Lung (tissue), 12 donors: Measurements from ENCODE around the gene PHYKPL. TPM values are rescaled to one million over a fixed set of nuclear protein-coding genes. Genes with fewer than 3 reads are reported as not detected.
A peak's percentile ranks its signal among the peaks of the same experiment; 100 is the strongest.

Source experiments
- ATAC-seq: fragments of 200-7000 bp; cut with Tn5 transposase; one replicate; pipeline ENCODE4 v1.9.1; 2020; ENCODE audit warnings: moderate number of reproducible peaks; ENCODE audit not compliant: insufficient read depth, low FRiP score
- DNase-seq, 3 donors: peaks; one replicate each; pipeline ENCODE4 v3.0.0-alpha.2; 2013 to 2017
- H3K27ac ChIP-seq, 2 donors: one replicate each; pipeline ENCODE4 v1.5.1; 2013; ENCODE audit warnings: mild to moderate bottlenecking in 2 of 2, moderate library complexity in 2 of 2, control low read depth in 1 of 2, inconsistent platforms in 1 of 2, low read depth in 1 of 2, low read length in 1 of 2
- H3K27me3 ChIP-seq, 3 donors: one replicate each; pipeline ENCODE4 v1.5.1; 2013; ENCODE audit warnings: low read length in 2 of 3; ENCODE audit not compliant: control insufficient read depth in 3 of 3, insufficient read depth in 3 of 3
- H3K36me3 ChIP-seq, 4 donors: one replicate each; pipeline ENCODE4 v1.5.1; 2013; ENCODE audit warnings: low read length in 4 of 4, mild to moderate bottlenecking in 1 of 4, moderate library complexity in 1 of 4; ENCODE audit not compliant: control insufficient read depth in 4 of 4, insufficient read depth in 4 of 4
- H3K4me1 ChIP-seq, 5 donors: one replicate each; pipeline ENCODE4 v1.5.1; 2013; ENCODE audit warnings: low read length in 5 of 5, mild to moderate bottlenecking in 2 of 5, moderate library complexity in 1 of 5; ENCODE audit not compliant: control insufficient read depth in 5 of 5, insufficient read depth in 5 of 5
- H3K4me3 ChIP-seq: one replicate; pipeline ENCODE4 v1.5.1; 2013; ENCODE audit warnings: mild to moderate bottlenecking, control low read depth, moderate library complexity
- H3K9ac ChIP-seq, 2 donors: one replicate each; pipeline ENCODE4 v1.5.1; 2013; ENCODE audit warnings: low read length in 2 of 2, control low read depth in 1 of 2; ENCODE audit not compliant: insufficient read depth in 1 of 2
- H3K9me3 ChIP-seq, 4 donors: one replicate each; pipeline ENCODE4 v1.5.1; 2013; ENCODE audit warnings: low read length in 3 of 4, mild to moderate bottlenecking in 1 of 4, moderate library complexity in 1 of 4; ENCODE audit not compliant: control insufficient read depth in 4 of 4, insufficient read depth in 3 of 4
- WGBS, 2 donors: extraction: QIAGEN DNeasy Blood & Tissue Kit; methylation state at CpG; one replicate each; pipeline ENCODE4 v1.1.7; 2013; 5-methylcytosine and 5-hydroxymethylcytosine counted together
- polyA plus RNA-seq, 2 donors: library from polyadenylated mRNA; stranded (reverse); fragments of 200-250 nt; gene quantifications; one replicate each; pipeline ENCODE4 v1.2.1, GENCODE V29; 2013
- total RNA-seq, 2 donors: library from RNA; depleted of rRNA in 1 of 2; stranded (reverse); fragments of >200 nt in 1 of 2; gene quantifications; one replicate each; pipeline ENCODE4 v1.2.1, GENCODE V29; 2014 to 2021
- TF ChIP-seq, protein P1 (sequence below): IDR thresholded peaks from 2 replicates; pipeline ENCODE4 v1.5.1; 2012; ENCODE audit warnings: mild to moderate bottlenecking; ENCODE audit errors: control extremely low read depth, extremely low read depth
- donor health status: control.
- donor health status: control.
- donor health status: Bipolar disorder and iron deficiency.
- donor health status: healthy.
- donor health status: DM: yes; HTN: yes; CAD: no.

The PHYKPL gene
- total and polyA plus RNA-seq, 4 donors, result 49.7 to 100 (median 75.8) TPM

- Histone ChIP-seq H3K27me3 (no peaks in the 10 kb centered on the region), H3K4me1 (peaks cover 0 to 10% (median 0%) of the 10 kb centered on the region in 5 donors), H3K9ac (no peak overlapping the region), H3K36me3 (no peaks in the 10 kb centered on the region), H3K4me3 (no peak overlapping the region), H3K27ac (no peak overlapping the region), H3K9me3 (no peaks in the 10 kb centered on the region)
- 57 to 87% methylated on average over 2 of the region's 2 CpGs for WGBS, 2 donors
- TF ChIP-seq, protein P1, sequence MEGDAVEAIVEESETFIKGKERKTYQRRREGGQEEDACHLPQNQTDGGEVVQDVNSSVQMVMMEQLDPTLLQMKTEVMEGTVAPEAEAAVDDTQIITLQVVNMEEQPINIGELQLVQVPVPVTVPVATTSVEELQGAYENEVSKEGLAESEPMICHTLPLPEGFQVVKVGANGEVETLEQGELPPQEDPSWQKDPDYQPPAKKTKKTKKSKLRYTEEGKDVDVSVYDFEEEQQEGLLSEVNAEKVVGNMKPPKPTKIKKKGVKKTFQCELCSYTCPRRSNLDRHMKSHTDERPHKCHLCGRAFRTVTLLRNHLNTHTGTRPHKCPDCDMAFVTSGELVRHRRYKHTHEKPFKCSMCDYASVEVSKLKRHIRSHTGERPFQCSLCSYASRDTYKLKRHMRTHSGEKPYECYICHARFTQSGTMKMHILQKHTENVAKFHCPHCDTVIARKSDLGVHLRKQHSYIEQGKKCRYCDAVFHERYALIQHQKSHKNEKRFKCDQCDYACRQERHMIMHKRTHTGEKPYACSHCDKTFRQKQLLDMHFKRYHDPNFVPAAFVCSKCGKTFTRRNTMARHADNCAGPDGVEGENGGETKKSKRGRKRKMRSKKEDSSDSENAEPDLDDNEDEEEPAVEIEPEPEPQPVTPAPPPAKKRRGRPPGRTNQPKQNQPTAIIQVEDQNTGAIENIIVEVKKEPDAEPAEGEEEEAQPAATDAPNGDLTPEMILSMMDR, result no peak
- no peak for DNase-seq
- no peak for ATAC-seq
Observed at GRCh38 chr5:178244576-178244975, 12.0 kb upstream of the PHYKPL start.

- Histone ChIP-seq H3K4me1 (peaks cover 0 to 26% (median 0%) of the 10 kb centered on the region in 5 donors), H3K4me3 (no peak overlapping the region), H3K36me3 (no peaks in the 10 kb centered on the region), H3K9me3 (no peaks in the 10 kb centered on the region), H3K9ac (no peak overlapping the region), H3K27me3 (no peaks in the 10 kb centered on the region), H3K27ac (no peak overlapping the region)
- TF ChIP-seq, protein P1, result no peak
- ATAC-seq, result no peak
- WGBS, 2 donors, result 77 to 83% methylated on average over 10 of the region's 10 CpGs
- DNase-seq, result no peak
Observed at GRCh38 chr5:178242416-178242815, 9.8 kb upstream of the PHYKPL start.

GRCh38 chr5:178241688-178242231 lies 9.2 kb upstream of the PHYKPL start:
- DNase-seq, result no peak
- no peaks in the 10 kb centered on the region for H3K9me3 ChIP-seq
- peak overlapping the region in 1 of 2 donors; percentile 67 for H3K27ac ChIP-seq
- H3K4me3 ChIP-seq, result no peak overlapping the region
- ATAC-seq, result no peak
- H3K4me1 ChIP-seq, result peaks cover 0 to 27% (median under 1%) of the 10 kb centered on the region in 5 donors
- H3K9ac ChIP-seq, result no peak overlapping the region
- no peaks in the 10 kb centered on the region for H3K36me3 ChIP-seq
- WGBS, 2 donors, result 67 to 76% methylated on average over 15 of the region's 15 CpGs
- no peaks in the 10 kb centered on the region for H3K27me3 ChIP-seq
- TF ChIP-seq, protein P1, result no peak

DNA sequence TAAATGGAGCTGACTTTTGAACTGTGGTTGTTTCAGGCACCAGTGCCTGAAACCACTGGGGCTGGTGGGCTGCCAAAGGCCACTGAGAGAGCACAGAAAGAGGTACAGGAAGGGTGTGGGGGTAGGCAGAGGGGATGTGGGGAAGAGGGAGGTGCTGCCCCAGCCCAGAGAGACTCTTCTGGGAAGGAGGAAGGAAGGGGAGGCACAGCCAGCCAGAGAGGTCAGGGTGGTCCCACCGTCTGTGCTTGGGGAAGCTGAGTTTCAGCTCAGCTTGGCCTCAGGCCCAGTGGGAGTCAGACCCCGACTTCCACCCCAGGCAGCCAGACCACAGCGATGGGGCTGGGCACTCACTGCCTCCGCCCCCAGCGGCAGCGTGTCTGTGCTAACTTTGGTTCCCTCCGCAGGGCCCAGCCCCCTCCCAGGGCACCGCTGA lies 8.6 kb upstream of the PHYKPL start:
- H3K27ac ChIP-seq, result peak overlapping the region in 1 of 2 donors; percentile 67
- peaks cover 0 to 27% (median 6%) of the 10 kb centered on the region in 5 donors for H3K4me1 ChIP-seq
- H3K9ac ChIP-seq, result no peak overlapping the region

More for the DNA sequence above, 8.6 kb upstream of the PHYKPL start:
- ATAC-seq (peak; percentile 20), DNase-seq (peak in 1 of 3 donors; percentile 37)
- TF ChIP-seq, protein P1, result no peak
- Histone ChIP-seq H3K36me3 (no peaks in the 10 kb centered on the region), H3K4me3 (no peak overlapping the region), H3K9me3 (no peaks in the 10 kb centered on the region), H3K27me3 (no peaks in the 10 kb centered on the region)
- 13 to 44% methylated on average over 8 of the region's 8 CpGs for WGBS, 2 donors
